Left ventricle myocardium inferior (tissue), 1 donor: ENCODE data around the gene AFM. TPM values are rescaled to one million over a fixed set of nuclear protein-coding genes. Genes with fewer than 3 reads are reported as not detected.

ENCODE experiments used
- DNase-seq: peaks from one replicate; pipeline ENCODE4 v3.0.0-alpha.2; 2020
- H3K27ac ChIP-seq: fragments of 200-600 bp; replicated peaks from 2 replicates; pipeline ENCODE4 v1.8.0; 2021
- H3K27me3 ChIP-seq: fragments of 200-600 bp; 2 replicates; pipeline ENCODE4 v1.8.0; 2021; ENCODE audit warnings: low read depth
- H3K36me3 ChIP-seq: fragments of 200-600 bp; 2 replicates; pipeline ENCODE4 v1.8.0; 2021
- H3K4me1 ChIP-seq: fragments of 200-600 bp; 2 replicates; pipeline ENCODE4 v1.8.0; 2021
- H3K4me3 ChIP-seq: fragments of 200-600 bp; 2 replicates; pipeline ENCODE4 v1.8.0; 2021; ENCODE audit warnings: mild to moderate bottlenecking, moderate library complexity
- H3K9me3 ChIP-seq: fragments of 200-600 bp; replicated peaks from 2 replicates; pipeline ENCODE4 v1.8.0; 2021
- intact Hi-C: fragments of 100-400 bp; cut with micrococcal nuclease; formaldehyde crosslinking; loops from one replicate; pipeline ENCODE4 v1.11.0; 2022
- total RNA-seq: library from RNA; stranded (reverse); fragmentation: NEBNext Ultra II Directional; extraction: Animal tissue kit (Norgen Biotek cat#: 25700); gene quantifications from one replicate; pipeline ENCODE4 v1.2.1, GENCODE V29; 2021
- TF ChIP-seq, protein P1 (sequence below): fragments of 200-600 bp; IDR thresholded peaks from 2 replicates; pipeline ENCODE4 v1.8.0; 2021; ENCODE audit warnings: antibody characterized with exemption, mild to moderate bottlenecking, borderline replicate concordance
- donor health status: DM: no; HTN: yes; CAD: no; lungs with severe emphysema.

The AFM gene
- total RNA-seq, 1 donor from 2014 or later = not detected

- Histone ChIP-seq H3K4me1 (no peaks in the 10 kb centered on the region), H3K27me3 (no peaks in the 10 kb centered on the region), H3K36me3 (no peaks in the 10 kb centered on the region), H3K4me3 (no peak overlapping the region), H3K9me3 (no peaks in the 10 kb centered on the region), H3K27ac (no peak overlapping the region)
- TF ChIP-seq, protein P1, sequence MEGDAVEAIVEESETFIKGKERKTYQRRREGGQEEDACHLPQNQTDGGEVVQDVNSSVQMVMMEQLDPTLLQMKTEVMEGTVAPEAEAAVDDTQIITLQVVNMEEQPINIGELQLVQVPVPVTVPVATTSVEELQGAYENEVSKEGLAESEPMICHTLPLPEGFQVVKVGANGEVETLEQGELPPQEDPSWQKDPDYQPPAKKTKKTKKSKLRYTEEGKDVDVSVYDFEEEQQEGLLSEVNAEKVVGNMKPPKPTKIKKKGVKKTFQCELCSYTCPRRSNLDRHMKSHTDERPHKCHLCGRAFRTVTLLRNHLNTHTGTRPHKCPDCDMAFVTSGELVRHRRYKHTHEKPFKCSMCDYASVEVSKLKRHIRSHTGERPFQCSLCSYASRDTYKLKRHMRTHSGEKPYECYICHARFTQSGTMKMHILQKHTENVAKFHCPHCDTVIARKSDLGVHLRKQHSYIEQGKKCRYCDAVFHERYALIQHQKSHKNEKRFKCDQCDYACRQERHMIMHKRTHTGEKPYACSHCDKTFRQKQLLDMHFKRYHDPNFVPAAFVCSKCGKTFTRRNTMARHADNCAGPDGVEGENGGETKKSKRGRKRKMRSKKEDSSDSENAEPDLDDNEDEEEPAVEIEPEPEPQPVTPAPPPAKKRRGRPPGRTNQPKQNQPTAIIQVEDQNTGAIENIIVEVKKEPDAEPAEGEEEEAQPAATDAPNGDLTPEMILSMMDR = no peak
- no peak for DNase-seq
- intact Hi-C loops = no loop called here
Measured at GRCh38 chr4:73445383-73446335, 35.9 kb upstream of the AFM start.

- Histone ChIP-seq H3K4me3 (no peak overlapping the region), H3K4me1 (no peaks in the 10 kb centered on the region), H3K27ac (no peak overlapping the region), H3K27me3 (no peaks in the 10 kb centered on the region), H3K9me3 (no peaks in the 10 kb centered on the region), H3K36me3 (no peaks in the 10 kb centered on the region)
- intact Hi-C loops = no loop called here
- TF ChIP-seq, protein P1 = peak; percentile 63
- no peak for DNase-seq
Measured at GRCh38 chr4:73446336-73446938, 35.1 kb upstream of the AFM start.

GRCh38 chr4:73447671-73448070 lies 33.9 kb upstream of the AFM start:
- Histone ChIP-seq H3K9me3 (no peaks in the 10 kb centered on the region), H3K27ac (no peak overlapping the region), H3K27me3 (no peaks in the 10 kb centered on the region), H3K4me3 (no peak overlapping the region), H3K36me3 (no peaks in the 10 kb centered on the region), H3K4me1 (no peaks in the 10 kb centered on the region)
- DNase-seq = no peak
- intact Hi-C loops = no loop called here
- TF ChIP-seq, protein P1 = no peak

GRCh38 chr4:73448448-73449203 lies 32.9 kb upstream of the AFM start:
- intact Hi-C loops = no loop called here
- H3K27me3 ChIP-seq = no peaks in the 10 kb centered on the region
- TF ChIP-seq, protein P1 = no peak

DNA sequence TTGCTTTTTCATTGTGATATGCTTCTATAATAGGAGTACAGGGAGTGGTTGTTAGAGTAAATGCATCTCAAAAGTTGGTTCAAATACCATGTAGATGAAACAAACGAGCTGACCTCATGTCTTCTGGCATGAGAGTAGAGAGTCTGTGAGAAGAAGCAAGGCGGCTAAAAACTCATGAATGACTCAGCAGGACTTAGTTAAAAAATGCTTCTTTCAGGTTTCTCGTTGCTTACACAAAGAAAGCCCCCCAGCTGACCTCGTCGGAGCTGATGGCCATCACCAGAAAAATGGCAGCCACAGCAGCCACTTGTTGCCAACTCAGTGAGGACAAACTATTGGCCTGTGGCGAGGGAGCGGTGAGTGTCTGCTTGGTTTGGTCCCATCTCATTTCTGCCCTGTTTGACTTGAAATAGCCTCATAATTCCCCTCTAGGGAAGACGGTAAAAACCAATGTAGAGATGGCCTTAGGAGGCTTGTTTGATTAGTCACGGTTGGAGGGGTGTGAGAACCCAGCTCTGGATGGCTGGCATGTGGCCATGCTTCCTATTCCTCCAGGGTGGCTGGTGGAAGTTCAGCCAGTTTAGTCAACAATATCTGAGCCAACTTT lies 31.0 kb upstream of the AFM start:
- Histone ChIP-seq H3K4me1 (no peaks in the 10 kb centered on the region), H3K4me3 (no peak overlapping the region), H3K9me3 (no peaks in the 10 kb centered on the region), H3K27ac (no peak overlapping the region), H3K36me3 (no peaks in the 10 kb centered on the region), H3K27me3 (no peaks in the 10 kb centered on the region)
- TF ChIP-seq, protein P1 = no peak
- intact Hi-C loops = no loop called here
- peak; percentile 25 for DNase-seq

More at GRCh38 chr4:73448448-73449203, 32.9 kb upstream of the AFM start:
- Histone ChIP-seq H3K36me3 (no peaks in the 10 kb centered on the region), H3K27ac (no peak overlapping the region), H3K4me3 (no peak overlapping the region), H3K9me3 (no peaks in the 10 kb centered on the region), H3K4me1 (no peaks in the 10 kb centered on the region)
- no peak for DNase-seq
